Stimulated activated CD4-positive, alpha-beta T cell treated with anti-CD3 and anti-CD28 coated beads, Interleukin-4, amount 100 ng/mL, for 4 hours (primary cell): ENCODE data around the gene ARL13B.
A peak's percentile ranks its signal among the peaks of the same experiment; 100 is the strongest.
"Not testable (repeated sequence)": the region's sequence is repeated elsewhere in the genome, so short reads cannot be mapped to it uniquely, and the experiment has no call there.

Source experiments
- DNase-seq, 2 experiments: peaks; one replicate each; pipeline ENCODE4 v3.0.0-alpha.2; 2020

Gene ARL13B

DNA sequence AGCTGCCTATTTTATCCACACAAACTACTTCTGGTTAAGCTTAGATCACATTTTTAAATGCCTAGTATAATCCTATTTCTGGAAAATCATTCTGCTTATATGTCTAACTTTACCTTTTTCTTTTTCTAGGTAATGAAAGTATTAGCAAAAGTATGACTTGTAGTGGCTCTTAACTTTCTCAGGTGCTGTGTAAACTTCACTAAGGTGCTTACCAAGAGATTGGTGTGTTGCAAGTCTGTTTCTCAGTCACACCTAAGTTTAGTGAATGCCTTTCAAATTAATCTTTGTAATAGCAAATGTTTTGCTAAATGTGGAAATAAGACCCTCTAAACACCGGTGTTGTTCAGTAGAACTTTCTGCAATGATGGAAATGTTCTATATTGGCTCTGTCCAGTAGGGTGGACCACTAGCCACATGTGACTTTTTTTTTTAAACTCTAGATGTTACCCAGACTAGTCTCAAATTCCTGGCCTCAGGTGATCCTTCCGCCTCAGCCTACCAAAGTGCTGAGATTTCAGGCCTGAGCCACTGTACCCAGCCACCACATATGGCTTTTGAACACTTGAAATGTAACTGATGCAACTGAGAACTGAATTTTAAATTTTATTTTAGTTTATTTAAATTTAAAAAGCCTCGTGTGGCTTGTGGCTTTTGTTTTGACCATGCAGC lies 22.0 kb downstream of the ARL13B start:
- no peak for DNase-seq

DNA sequence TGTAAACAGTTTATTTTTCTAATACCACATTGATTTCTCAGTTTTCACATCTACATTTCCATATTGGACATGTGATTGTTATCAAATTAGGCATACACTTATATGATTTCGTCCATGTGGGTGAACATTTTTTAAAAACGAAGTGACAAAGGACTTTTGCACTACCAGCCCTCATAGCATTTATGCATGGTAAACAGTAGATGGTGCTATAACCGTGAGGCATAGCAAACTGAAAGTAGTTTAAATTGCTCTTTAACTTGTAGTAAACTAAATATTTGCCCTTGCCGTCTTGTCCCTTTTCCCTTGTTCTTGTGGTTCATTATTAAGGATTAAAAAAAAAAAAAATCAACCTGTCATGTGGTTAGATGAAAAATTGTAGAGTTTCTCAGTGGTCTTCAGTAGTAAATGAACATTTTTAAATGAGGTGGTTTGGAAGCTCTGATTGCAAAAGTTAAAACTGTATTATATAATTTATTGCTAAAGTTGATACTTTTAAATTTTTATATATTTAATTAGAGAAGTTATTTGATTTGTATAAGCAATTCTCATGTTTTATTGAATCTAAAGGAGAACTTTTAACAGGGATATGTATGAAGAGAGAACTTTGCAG lies 24.5 kb downstream of the ARL13B start:
- DNase-seq: no peak

DNA sequence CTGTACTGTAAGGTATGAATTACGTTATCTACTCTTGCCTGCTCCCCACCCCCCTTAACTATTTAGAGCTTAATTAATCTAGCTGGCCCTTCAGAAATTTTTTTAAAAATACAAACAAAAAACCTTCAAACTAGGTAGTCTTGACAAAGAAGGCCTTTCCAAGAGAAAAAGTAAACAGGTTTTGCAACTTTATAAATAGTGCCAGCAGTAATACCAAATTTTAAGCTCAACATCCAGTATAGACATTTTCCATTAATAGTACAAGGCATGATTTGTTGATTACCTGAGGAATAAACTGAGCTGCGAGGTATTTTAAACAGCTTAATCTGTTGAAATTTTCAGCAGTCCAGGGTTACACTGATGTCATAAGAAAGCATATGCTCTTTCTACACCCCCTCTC lies 28.3 kb downstream of the ARL13B start:
- no peak for DNase-seq

DNA sequence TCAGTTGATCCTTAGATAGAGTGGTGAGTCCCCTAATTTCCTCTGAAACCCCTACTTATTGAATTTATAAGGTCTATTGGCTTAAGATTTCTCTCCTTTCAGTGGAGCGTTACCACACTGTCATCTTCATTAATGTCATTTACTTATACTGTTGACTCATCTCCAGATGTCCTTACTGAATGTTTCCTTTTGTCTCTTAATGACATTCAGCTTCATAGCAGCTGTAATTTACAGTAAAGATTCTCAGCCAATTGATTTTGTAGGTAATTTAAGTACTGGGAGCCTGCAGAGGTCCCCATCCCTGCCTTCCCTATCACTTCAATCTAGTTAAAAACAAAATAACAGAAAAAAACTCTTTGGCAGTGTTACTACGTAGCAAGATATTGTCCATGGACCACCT lies 29.7 kb downstream of the ARL13B start:
- no peak for DNase-seq

DNA sequence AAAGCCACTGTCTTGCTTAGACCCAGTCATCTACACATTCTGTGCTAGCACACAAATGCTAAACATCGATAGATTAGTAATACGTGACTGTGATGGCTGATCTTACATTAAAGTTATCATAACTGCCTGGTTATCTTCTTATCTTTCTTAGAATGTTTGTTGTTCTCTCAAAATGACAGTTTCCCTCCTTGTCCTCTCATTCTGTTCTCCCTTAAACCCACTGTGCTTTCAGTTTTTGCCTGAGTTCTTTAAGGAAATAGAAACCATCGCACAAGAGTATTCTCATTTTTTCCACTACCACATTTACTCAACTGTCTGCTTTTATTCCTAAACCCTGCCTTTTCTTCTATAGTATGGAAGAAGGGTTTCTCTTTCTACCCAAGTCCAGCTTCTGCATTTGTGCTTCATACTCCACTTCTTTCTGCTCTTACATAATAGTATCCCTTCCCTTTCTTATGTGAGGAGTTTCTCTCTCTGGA lies 31.3 kb downstream of the ARL13B start:
- no peak for DNase-seq

DNA sequence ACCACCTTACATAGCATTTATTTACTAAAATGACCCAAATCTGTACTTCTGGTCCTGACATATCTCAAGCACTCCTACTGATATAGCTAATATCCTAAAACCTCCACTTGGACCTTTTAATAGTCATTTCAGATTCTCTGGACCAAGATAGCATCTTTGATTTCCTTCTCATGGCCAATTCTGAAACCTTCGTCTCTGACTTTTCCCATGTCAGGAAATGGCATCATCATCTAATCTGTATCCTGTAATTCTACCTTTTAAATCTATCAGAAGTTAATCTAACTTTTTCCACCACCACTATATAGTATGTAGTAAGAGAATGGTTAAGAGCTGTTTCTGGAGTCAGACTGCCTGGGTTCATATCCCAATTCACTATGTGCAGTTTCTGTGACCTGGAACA lies 32.2 kb downstream of the ARL13B start:
- DNase-seq: no peak

DNA sequence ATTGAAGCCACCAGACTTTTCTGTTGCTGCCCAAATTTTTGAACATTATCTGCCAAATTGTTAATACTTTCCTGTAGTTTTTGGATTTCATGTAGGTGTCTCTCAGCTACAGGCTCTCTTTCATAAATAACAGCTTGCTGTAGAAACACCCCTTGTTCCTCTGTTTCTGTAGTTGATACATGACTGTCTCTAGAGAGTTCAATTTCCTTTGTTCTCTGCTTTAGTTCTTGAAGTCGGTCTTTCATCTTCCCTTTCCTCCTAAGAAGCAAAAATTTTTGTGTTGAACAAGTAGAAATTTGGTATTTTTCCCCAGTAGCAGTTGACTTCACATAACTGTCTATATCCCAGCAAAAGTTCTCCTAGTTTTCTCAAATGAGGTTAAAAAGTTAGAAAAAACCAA lies 35.1 kb downstream of the ARL13B start:
- no peak for DNase-seq

DNA sequence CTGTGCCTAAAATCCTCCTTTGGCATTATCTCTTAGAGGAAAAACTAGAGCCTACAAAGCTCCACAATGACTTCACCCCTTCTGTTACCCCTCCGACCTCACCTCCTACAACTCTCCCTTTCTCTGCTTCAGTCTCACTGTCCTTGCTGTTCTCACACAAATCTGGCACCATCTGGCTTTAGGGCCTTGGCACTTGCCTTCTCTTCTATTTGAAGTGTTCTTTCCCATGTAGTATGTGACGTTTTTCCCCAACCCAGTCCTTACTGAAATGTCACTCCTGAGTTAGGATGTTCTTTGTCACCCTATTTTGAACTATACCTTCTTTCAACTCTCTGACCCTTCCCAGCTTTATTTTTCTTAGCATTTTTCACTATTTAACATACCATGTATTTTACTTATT lies 39.7 kb downstream of the ARL13B start:
- no peak for DNase-seq

DNA sequence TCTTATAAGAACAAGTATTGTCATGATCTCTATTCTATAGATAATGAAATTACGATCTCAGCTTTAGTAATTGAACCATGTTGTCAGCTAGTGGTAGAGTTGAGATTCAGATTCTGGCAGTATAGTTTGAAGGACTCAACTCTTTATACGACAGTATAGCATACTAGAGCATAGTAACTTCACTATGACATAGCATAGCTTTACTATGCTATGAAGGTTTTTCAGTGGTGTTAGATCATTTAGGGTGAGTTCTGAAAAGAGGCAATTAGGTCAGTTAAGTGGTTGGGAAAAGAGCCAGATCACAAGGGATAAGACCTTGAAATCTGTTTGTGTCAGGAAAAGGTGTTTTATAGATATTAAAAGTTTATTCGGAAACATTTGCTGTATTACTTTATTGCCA lies 40.3 kb downstream of the ARL13B start:
- DNase-seq: no peak

DNA sequence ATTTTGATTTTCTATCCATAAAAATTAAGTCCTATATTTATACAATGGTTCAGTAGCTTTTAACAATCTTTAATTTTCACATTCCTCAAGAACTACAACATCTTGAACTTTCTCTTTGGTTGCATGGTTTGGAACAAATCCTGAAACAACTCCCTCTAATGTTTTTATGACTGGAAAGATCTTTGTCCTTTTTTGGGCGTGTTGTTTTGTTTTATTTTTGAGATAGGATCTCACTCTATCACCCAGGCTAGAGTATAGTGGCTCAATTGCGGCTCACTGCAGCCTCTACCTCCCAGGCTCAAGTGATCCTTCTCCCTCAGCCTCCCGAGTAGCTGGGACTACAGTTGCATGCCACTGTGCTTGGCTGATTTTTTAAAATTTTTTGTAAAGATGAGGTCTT lies 44.4 kb downstream of the ARL13B start:
- no peak for DNase-seq

DNA sequence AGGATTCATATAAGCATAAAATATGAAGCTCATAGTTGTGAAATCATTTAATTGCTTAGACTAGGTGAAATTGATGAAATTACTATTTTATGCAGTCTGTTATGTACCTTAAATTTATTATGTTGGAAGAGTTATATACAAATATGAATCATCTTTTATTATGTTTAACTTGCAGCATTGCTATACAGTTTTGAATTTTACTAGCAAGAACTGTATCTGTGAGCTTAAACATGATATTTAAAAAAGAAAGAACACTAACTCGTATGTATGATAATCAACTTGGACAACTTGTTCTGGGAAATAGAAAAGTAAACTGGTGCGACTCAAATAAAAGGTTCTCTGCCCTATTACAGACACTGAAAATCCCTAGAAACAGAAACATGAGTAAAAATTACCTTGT lies 46.7 kb downstream of the ARL13B start:
- DNase-seq: no peak

DNA sequence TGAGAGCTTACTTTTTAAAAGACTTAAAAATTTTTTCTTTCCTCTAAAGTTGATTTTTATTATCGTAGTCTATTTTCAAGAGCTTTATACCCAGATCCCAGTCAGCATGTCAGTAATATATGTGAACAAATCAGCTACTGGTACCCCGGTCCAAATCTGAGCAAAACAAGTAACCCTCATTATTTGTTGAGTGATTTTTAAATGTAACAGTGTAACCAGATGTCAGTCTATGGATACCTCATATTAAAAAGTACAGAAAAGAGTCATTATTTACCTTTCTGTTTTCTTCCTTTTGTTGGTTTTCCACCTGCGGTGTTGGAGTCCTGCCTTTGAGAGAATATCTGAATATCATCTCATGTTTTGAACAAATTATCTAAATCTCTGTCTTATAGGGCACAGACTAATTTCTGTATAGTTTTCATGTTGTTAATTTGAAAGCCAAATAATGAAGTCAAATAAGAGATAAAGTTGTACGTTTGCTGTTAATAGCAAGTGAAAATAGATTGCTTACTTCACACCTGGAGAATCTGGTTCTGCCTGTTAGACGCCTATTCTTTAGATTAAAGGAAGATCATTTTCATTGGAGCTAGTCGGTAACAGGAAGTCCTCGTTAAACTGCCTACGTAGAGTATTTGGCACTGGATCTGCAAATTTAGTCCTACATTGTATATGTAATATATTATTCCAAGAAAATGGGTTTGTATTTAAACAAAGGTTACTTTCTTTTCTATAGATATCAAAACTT lies 48.3 kb downstream of the ARL13B start, which contains the start of gene STX19:
Gene STX19 (minus strand): TSS at position 505 of the 745 bp plus-strand sequence. CDS start 13,328 bp downstream, outside the sequence.
- DNase-seq: no peak

DNA sequence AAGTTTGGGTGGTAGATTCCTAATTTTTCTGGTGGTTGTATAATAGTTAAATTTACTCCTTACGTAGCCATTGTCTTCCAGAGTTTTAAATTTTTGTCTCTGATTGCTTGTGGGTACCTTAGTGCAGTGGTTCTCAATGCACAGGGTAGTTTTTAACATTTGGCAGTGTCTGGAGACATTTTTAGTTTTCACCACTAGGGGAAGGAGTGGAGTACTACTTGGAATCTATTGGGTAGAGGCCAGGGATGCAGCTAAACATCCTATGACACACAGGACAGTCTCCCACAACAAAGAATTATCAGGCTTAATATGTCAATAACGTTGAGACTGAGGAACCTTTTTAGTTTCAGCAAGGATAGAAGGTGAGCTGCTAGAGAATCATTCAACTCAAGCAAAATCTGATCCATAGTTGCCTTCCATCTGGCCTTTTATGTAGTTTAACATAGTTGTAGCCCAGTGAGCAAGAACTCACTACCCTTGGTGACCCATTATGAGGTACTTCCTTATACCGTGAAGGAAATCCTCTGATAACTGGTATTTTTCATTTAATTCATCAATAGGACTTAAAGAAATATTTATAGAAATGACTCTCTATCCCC lies 57.1 kb downstream of the ARL13B start:
- no peak for DNase-seq

DNA sequence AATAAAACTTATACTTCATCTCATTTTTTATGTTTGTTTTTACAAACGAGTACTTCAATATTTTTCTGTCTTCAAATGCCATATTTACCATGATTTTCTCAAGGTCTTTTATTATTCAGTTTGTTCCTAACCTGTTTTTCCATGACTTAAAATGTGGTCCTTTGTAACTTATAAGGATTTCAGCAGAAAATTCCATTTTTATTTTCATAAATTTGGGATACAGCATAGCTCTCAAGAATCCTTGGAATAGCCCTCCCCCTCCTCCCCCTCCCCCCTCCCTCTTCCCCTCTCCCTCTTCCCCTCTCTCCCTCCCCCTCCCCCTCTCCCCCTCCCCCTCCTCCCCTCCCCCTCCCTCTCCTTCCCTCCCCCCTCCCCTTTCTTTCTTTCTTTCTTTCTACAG lies 63.3 kb downstream of the ARL13B start:
- no peak for DNase-seq

DNA sequence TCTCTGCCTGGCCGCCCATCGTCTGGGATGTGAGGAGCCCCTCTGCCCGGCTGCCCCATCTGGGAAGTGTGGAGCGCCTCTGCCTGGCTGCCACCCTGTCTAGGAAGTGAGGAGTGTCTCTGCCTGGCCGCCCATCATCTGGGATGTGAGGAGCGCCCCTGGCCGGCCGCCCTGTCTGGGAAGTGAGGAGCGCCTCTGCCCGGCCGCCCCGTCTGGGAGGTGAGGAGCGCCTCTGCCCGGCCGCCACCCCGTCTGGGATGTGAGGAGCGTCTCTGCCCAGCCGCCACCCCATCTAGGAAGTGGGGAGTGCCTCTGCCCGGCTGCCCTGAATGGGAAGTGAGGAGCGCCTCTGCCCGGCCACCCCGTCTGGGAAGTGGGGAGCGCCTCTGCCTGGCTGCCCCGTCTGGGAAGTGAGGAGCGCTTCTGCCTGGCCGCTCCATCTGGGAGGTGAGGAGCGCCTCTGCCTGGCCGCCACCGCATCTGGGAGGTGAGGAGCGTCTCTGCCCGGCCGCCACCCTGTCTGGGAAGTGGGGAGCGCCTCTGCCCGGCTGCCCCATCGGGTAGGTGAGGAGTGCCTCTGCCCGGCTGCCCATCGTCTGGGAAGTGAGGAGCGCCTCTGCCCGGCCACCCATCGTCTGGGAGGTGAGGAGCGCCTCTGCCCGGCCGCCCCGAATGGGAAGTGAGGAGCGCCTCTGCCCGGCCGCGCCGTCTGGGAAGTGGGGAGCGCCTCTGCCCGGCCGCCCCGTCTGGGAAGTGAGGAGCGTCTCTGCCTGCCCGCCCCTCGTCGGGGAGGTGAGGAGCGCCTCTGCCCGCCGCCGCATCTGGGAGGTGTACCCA lies 64.4 kb downstream of the ARL13B start:
- DNase-seq: not testable (repeated sequence)

DNA sequence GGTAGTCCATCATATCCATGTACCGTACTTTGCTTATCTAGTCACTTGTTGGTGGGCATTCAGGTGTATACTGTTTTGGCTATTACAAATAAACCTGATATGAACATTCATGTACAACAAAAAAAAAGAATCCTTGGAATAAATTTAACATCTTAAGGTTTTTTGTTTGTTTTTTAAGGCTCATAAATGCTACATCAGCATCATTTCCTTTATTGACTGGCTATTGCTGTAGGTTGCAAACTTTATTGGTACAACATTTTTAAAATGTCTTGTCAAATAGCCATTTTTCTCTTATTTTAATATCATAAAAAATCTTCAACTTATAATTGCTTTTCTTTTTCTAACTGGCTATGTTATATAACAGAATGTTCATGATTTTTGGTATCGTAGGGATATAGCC lies 66.6 kb downstream of the ARL13B start:
- DNase-seq: no peak

DNA sequence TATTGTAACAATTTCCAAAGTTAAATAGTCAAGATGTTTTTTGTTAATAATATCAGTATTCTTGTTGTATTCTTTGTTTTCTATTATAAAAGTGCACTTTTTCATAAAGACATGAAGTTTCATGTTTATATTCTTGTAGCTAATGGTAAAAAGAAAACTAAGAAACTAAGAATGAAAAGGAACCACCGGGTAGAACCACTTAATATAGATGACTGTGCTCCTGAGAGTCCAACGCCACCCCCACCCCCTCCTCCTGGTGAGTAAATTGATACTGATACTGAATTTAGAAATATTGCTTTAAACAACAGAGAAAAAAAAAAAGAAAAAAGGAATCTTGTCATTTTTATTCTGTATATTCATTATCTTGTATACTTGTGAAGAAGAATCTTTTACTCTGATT lies 69.3 kb downstream of the ARL13B start:
- no peak for DNase-seq

DNA sequence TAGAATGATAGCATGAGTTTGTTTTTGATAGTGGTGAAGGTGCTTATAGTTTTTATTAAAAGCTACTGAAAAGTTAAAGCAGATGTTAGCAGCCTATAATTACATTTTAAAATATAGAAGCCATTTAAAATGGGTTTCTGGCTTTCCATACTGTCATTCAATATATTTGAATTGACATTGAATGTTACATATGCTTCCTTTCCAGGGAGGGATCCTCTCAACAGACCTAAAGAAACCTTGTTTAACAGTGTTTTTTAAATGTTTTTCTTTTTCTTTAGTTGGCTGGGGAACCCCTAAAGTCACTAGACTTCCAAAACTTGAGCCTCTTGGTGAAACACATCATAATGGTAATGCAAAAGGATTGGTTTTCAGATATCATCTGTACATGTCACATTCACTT lies 70.6 kb downstream of the ARL13B start:
- no peak for DNase-seq

DNA sequence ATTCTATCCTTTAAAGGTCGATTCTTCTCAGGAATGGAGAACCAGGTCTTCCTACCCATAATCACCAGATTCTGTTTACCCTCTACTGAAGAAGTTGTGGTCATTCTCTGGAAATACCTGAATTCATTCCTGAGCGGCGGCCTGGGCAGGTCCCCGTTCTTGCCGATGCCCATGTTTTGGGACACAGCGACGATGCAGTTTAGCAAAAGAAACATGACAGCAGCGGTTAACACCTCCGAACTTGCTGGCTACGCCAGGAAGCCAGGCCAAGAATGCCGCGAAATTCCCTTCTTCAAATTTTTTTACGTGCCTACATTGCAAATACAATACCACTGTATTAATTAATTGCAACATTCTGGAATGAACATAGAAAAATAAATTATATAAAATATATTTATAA lies 81.3 kb downstream of the ARL13B start:
- no peak for DNase-seq

DNA sequence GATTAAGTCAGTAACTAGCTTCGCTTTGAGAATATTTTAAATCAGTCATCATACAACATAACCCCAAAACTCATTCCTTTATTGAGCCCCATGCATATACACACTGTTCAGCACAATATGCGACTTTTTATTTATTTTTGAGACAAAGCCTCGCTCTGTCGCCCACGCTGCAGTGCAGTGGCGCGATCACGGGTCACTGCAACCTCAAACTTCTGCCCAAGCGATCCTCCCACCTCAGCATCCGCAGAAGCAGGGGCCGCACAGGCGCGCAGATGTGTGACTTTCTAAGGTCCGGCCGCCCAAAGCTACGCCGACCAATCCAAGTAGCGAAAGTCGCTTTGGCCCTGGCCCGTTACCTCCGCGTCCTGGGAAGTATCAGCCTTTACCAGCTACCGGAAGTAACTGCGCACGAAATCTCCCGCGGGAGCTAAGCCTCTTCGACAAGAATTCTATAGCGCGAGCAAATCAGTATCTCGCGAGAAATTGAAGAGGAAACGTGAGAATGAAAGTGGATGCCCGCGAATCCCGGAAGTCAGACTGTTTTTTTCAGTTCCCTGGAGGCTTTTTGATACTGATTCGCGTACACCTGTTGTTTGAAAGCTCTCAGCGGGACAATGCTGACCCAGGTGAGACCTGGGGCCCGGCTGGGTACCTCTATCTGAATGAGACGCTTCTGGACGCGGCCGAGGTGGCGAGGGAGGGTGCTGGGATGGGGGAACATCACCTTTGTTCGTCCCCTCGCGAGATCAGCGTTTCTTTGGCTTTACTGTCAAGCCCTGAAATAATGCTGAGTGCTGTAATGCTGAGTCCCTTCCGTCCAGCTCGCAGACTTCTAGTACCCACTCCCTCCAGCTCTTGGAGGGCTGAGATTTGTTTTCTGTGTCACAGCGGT lies 82.8 kb downstream of the ARL13B start, which contains the start of the genes DHFR2 and NSUN3:
Gene DHFR2 (minus strand): TSS at position 404 of the 892 bp plus-strand sequence. CDS start 1,405 bp downstream, outside the sequence.
Gene NSUN3 (plus strand): TSS at position 549 of the 892 bp plus-strand sequence. CDS start 66 bp downstream, at position 615.
- peak; percentile 67 to 83 for DNase-seq

DNA sequence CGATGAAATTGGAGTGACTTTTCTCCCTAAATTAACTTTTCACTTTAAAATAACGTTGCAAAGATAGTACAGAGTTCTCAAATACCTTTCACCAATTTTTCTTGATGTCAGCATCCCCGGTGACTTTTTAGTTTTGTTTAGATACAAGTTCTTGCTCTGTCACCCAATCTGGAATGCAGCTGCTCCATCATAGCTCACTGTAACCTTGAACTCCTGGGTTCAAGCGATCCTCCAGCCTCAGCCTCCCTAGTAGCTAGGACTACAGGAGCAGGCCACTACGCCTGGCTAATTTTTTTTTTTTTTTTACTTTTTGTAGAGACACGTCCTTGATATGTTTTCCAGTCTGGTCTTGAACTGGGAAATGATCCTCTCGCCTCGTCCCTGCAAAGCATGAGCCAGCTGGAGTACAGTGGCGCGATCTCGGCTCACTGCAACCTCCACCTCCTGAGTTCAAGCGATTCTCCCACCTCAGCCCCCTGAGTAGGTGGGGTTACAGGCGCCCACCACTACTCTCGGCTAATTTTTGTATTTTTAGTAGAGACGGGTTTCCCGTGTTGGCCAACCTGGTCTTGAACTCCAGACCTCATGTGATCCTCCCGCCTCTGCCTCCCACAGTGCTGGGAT lies 83.7 kb downstream of the ARL13B start:
- DNase-seq: no peak
